RWPE2 (cell line): ENCODE data around the gene RGL4.

ENCODE experiments used
- ATAC-seq: fragments of 200-7000 bp; cut with Tn5 transposase; 3 replicates; pipeline ENCODE4 v1.9.1; 2021; ENCODE audit warnings: low read depth
- DNase-seq: peaks from one replicate; pipeline ENCODE4 v3.0.0-alpha.2; 2020; ENCODE audit warnings: low spot score
- H3K27ac ChIP-seq: fragments of 450-650 bp; 2 replicates; pipeline ENCODE4 v1.5.1; 2017; ENCODE audit warnings: mild to moderate bottlenecking; ENCODE audit not compliant: poor library complexity, severe bottlenecking
- H3K27me3 ChIP-seq: fragments of 250-450 bp; sonication (Bioruptor Pico); 2 replicates; pipeline ENCODE4 v1.5.1; 2021; ENCODE audit warnings: mild to moderate bottlenecking, moderate library complexity; ENCODE audit not compliant: insufficient read depth, poor library complexity, severe bottlenecking
- H3K36me3 ChIP-seq: fragments of 250-450 bp; sonication (Bioruptor Pico); 2 replicates; pipeline ENCODE4 v1.5.1; 2020; ENCODE audit warnings: low read depth, mild to moderate bottlenecking, moderate library complexity
- H3K4me1 ChIP-seq: fragments of 250-450 bp; sonication (Bioruptor Pico); 2 replicates; pipeline ENCODE4 v1.5.1; 2021; ENCODE audit warnings: mild to moderate bottlenecking, moderate library complexity; ENCODE audit not compliant: insufficient read depth, poor library complexity, severe bottlenecking
- H3K4me3 ChIP-seq: fragments of 250-450 bp; sonication (Bioruptor Pico); 2 replicates; pipeline ENCODE4 v1.5.1; 2021; ENCODE audit warnings: mild to moderate bottlenecking, moderate library complexity; ENCODE audit not compliant: severe bottlenecking
- H3K9me3 ChIP-seq: fragments of 250-450 bp; sonication (Bioruptor Pico); 2 replicates; pipeline ENCODE4 v1.5.1; 2021; ENCODE audit warnings: mild to moderate bottlenecking, moderate library complexity; ENCODE audit not compliant: severe bottlenecking
- CTCF ChIP-seq: fragments of 450-650 bp; IDR thresholded peaks from one replicate; pipeline ENCODE4 v1.5.1; 2017; ENCODE audit warnings: mild to moderate bottlenecking, moderate library complexity; ENCODE audit not compliant: poor library complexity, severe bottlenecking

The RGL4 gene

DNA sequence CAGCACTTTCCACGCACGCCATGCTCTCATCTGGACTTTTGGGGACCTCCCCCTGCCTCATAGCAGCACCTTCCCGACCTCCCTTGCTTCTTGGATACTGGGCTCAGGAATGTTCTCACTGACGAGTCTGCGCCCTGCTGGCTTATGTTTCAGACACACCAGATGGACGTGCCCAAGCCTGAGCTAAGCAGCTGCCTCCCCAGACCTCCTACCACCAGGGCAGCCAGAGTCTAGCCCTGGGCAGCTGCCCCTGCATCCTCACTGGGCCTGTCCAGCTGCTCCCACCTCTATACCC is 13.2 kb upstream of the RGL4 start:
- no peaks in the 10 kb centered on the region for H3K27me3 ChIP-seq
- no peaks in the 10 kb centered on the region for H3K9me3 ChIP-seq
- H3K4me1 ChIP-seq, result no peaks in the 10 kb centered on the region
- no peak for DNase-seq
- H3K4me3 ChIP-seq, result no peak overlapping the region
- no peak overlapping the region for H3K27ac ChIP-seq
- ATAC-seq, result no peak
- no peak for TF ChIP-seq CTCF
- H3K36me3 ChIP-seq, result no peaks in the 10 kb centered on the region

DNA sequence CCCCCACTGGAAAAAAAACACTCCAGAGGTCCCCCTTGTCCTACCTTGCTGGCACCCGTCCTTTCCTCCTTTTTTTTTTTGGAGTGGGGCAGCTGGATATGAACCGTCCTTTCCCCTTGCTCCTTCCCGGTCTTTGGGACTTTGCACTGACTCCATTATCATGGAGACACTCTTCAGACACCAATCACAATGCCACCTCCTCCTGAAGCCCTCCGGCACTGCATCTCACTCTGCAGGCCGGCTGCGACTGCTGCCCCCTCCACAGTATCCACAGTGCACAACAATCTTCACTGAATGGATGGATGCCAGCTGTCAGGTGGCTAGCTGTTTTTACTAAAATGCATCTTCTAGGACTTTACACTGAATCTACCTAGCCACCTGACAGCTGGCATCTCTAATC is 12.7 kb upstream of the RGL4 start:
- H3K36me3 ChIP-seq, result no peaks in the 10 kb centered on the region
- DNase-seq (peak; percentile 4), ATAC-seq (no peak)
- no peak overlapping the region for H3K4me3 ChIP-seq
- H3K4me1 ChIP-seq, result no peaks in the 10 kb centered on the region
- no peaks in the 10 kb centered on the region for H3K9me3 ChIP-seq
- H3K27ac ChIP-seq, result no peak overlapping the region
- H3K27me3 ChIP-seq, result no peaks in the 10 kb centered on the region
- no peak for TF ChIP-seq CTCF

GRCh38 chr22:23681026-23681809 is 9.6 kb upstream of the RGL4 start:
- no peak for DNase-seq
- H3K36me3 ChIP-seq, result no peaks in the 10 kb centered on the region
- no peaks in the 10 kb centered on the region for H3K4me1 ChIP-seq
- H3K4me3 ChIP-seq, result no peak overlapping the region
- H3K9me3 ChIP-seq, result no peaks in the 10 kb centered on the region
- no peaks in the 10 kb centered on the region for H3K27me3 ChIP-seq
- no peak for TF ChIP-seq CTCF
- no peak for ATAC-seq
- no peak overlapping the region for H3K27ac ChIP-seq

DNA sequence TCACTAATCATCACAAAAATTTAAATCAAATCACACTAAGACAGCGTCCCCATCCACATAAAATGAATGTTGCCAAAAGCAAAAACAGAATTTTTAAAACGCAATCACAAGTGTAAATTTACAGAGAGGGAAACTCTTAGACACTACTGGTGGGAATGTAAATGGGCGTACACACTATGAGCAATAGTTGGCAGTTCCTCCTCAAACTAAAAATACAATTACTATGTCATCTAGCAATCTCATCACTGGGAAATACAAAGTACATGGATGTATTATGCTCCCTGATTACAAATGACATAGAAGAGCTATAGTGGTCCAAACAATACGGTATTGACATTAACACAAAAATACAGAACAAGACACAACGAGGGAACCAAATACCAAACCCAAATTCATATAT is 8.7 kb upstream of the RGL4 start:
- Histone ChIP-seq H3K27ac (no peak overlapping the region), H3K36me3 (no peaks in the 10 kb centered on the region), H3K9me3 (no peaks in the 10 kb centered on the region), H3K27me3 (no peaks in the 10 kb centered on the region), H3K4me1 (no peaks in the 10 kb centered on the region), H3K4me3 (no peak overlapping the region)
- ATAC-seq (no peak), DNase-seq (no peak)
- TF ChIP-seq CTCF, result no peak

DNA sequence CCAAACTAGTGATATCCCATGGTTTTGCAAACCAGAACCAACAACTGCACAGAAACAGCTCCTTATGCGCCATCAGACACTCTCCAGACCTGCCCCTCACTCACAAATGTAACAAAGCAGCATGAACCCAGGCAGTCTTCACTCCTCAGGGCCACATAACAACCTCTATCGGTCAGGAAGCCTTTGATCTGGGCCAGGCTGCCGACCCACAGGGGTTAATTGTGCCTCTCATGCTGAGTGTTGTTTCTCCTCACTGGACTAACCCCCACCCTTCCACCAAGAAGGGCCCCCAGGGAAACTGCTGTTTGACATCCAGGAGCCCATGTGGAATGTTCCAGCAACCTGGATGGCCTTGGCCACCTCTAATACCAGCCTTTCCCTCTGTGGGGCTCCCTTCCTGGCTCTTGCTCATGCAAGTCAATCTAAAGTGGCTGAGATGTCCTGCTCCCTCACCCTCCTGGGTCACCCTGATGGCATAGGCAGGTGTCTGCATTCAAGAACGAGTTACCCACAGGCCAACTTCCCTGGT is 7.9 kb upstream of the RGL4 start:
- ATAC-seq, result no peak
- TF ChIP-seq CTCF, result no peak
- Histone ChIP-seq H3K9me3 (no peaks in the 10 kb centered on the region), H3K4me3 (no peak overlapping the region), H3K27me3 (no peaks in the 10 kb centered on the region), H3K36me3 (no peaks in the 10 kb centered on the region), H3K27ac (no peak overlapping the region), H3K4me1 (no peaks in the 10 kb centered on the region)
- DNase-seq, result no peak
